NCI-H187 (cell line): ENCODE results near the gene CHCHD3.
"Not testable (repeated sequence)": the region's sequence is repeated elsewhere in the genome, so short reads cannot be mapped to it uniquely, and the experiment has no call there.

Experiments used
- DNase-seq, 2 experiments: peaks; one replicate each; lab custom pipeline; 2025; lab: John Stamatoyannopoulos, UW

The CHCHD3 gene

GRCh38 chr7:132904209-132904608 is 177.7 kb downstream of the CHCHD3 start:
- no peak for DNase-seq

GRCh38 chr7:132902294-132902693 is 179.6 kb downstream of the CHCHD3 start:
- not testable (repeated sequence) for DNase-seq

- DNase-seq: no peak
Observed at GRCh38 chr7:132901241-132901640, 180.6 kb downstream of the CHCHD3 start.

- no peak for DNase-seq
Observed at GRCh38 chr7:132899833-132900232, 182.1 kb downstream of the CHCHD3 start.

GRCh38 chr7:132898641-132899175 is 183.2 kb downstream of the CHCHD3 start:
- not testable (repeated sequence) for DNase-seq

- no peak for DNase-seq
Observed at GRCh38 chr7:132897093-132897687, 184.7 kb downstream of the CHCHD3 start.

GRCh38 chr7:132895231-132895630 is 186.7 kb downstream of the CHCHD3 start:
- no peak for DNase-seq

GRCh38 chr7:132893560-132893959 is 188.3 kb downstream of the CHCHD3 start:
- no peak for DNase-seq

- not testable (repeated sequence) for DNase-seq
Observed at GRCh38 chr7:132892744-132893143, 189.1 kb downstream of the CHCHD3 start.

- DNase-seq: no peak
Observed at GRCh38 chr7:132891554-132891953, 190.3 kb downstream of the CHCHD3 start.

- DNase-seq: no peak
Observed at GRCh38 chr7:132882714-132883428, 199.0 kb downstream of the CHCHD3 start.

GRCh38 chr7:132881317-132881716 is 200.6 kb downstream of the CHCHD3 start:
- DNase-seq: no peak

- no peak for DNase-seq
Observed at GRCh38 chr7:132879579-132879978, 202.3 kb downstream of the CHCHD3 start.

- DNase-seq: no peak
Observed at GRCh38 chr7:132878204-132878919, 203.5 kb downstream of the CHCHD3 start.

- no peak for DNase-seq
Observed at GRCh38 chr7:132877573-132877972, 204.3 kb downstream of the CHCHD3 start.

- DNase-seq: no peak
Observed at GRCh38 chr7:132876576-132876975, 205.3 kb downstream of the CHCHD3 start.

- DNase-seq: no peak
Observed at GRCh38 chr7:132872034-132872433, 209.9 kb downstream of the CHCHD3 start.

- no peak for DNase-seq
Observed at GRCh38 chr7:132871419-132871818, 210.5 kb downstream of the CHCHD3 start.

- no peak for DNase-seq
Observed at GRCh38 chr7:132869166-132869861, 212.6 kb downstream of the CHCHD3 start.

GRCh38 chr7:132866551-132866950 is 215.3 kb downstream of the CHCHD3 start:
- DNase-seq: no peak

GRCh38 chr7:132866144-132866531 is 215.8 kb downstream of the CHCHD3 start:
- no peak for DNase-seq
